GM12878 (cell line): Measurements from ENCODE around the gene COL9A2. TPM values are rescaled to one million over a fixed set of nuclear protein-coding genes. Genes with fewer than 3 reads are reported as not detected.
A peak's percentile ranks its signal among the peaks of the same experiment; 100 is the strongest.

Experiments used
- ATAC-seq: fragments of 200-7000 bp; cut with Tn5 transposase; 3 replicates; pipeline ENCODE4 v1.9.1; 2020; ENCODE audit warnings: mild to moderate bottlenecking, moderate library complexity
- BruUV-seq: library from RNA; stranded (reverse); fragments of 400-500 nt; replicated peaks from 2 replicates; lab custom pipeline; 2021; lab: Mats Ljungman, UMichigan
- CTCF ChIA-PET: fragments of 300-600 bp; sonication (Branson Sonifier 250); formaldehyde crosslinking; extraction: SDS; loops from one replicate; lab custom pipeline; 2021; ENCODE audit warnings: inconsistent platforms; lab: Yijun Ruan, JAX
- POLR2A ChIA-PET: fragments of 350-600 bp; formaldehyde crosslinking; extraction: SDS; loops from one replicate; lab custom pipeline; 2021; ENCODE audit warnings: inconsistent platforms; lab: Charles Lee
- RAD21 ChIA-PET: fragments of 300-600 bp; sonication (Branson Sonifier 250); formaldehyde crosslinking; loops from one replicate; lab custom pipeline; 2023; ENCODE audit warnings: antibody characterized with exemption; ENCODE audit not compliant: unreplicated experiment; lab: Charles Lee
- SMC1A ChIA-PET: fragments of 300-600 bp; sonication (Branson Sonifier 250); formaldehyde crosslinking; loops from one replicate; lab custom pipeline; 2023; ENCODE audit not compliant: unreplicated experiment, uncharacterized antibody; lab: Charles Lee
- DNase-seq: peaks from one replicate; pipeline ENCODE4 v3.0.0-alpha.2; 2011; ENCODE audit warnings: low read depth, low spot score
- FAIRE-seq: peaks from 3 replicates; lab custom pipeline; 2011; peaks lifted over from hg19 to GRCh38; lab: Jason Lieb, UNC
- H2AFZ ChIP-seq: 2 replicates; pipeline ENCODE4 v1.6.0; 2011; ENCODE audit warnings: low read depth, low read length, control low read depth; ENCODE audit not compliant: control insufficient read depth
- H3K27ac ChIP-seq: 2 replicates; pipeline ENCODE4 v1.5.1; 2011; ENCODE audit warnings: control low read depth; ENCODE audit not compliant: control insufficient read depth, insufficient read depth
- H3K27me3 ChIP-seq, 2 experiments: replicated peaks in 1 of 2; 2 replicates each; pipeline versions ENCODE4 v1.6.0 to v1.6.1; 2011; ENCODE audit warnings: low read length in 1 of 2; ENCODE audit not compliant: control insufficient read depth in 2 of 2, insufficient read depth in 2 of 2
- H3K36me3 ChIP-seq, 2 experiments: 2 replicates each; pipeline ENCODE4 v1.5.1; 2011; ENCODE audit warnings: low read length in 1 of 2; ENCODE audit not compliant: control insufficient read depth in 2 of 2, insufficient read depth in 2 of 2
- H3K4me1 ChIP-seq: 2 replicates; pipeline ENCODE4 v1.6.1; 2011; ENCODE audit warnings: mild to moderate bottlenecking, low read length, moderate library complexity, mixed read lengths; ENCODE audit not compliant: control insufficient read depth, insufficient read depth
- H3K4me2 ChIP-seq: 2 replicates; pipeline ENCODE4 v1.6.0; 2011; ENCODE audit warnings: control low read depth; ENCODE audit not compliant: control insufficient read depth, insufficient read depth
- H3K4me3 ChIP-seq: fragments of 200-600 bp; sonication (generic); 2 replicates; pipeline ENCODE4 v1.5.1; 2016
- H3K79me2 ChIP-seq: 2 replicates; pipeline ENCODE4 v1.6.0; 2011; ENCODE audit warnings: low read length; ENCODE audit not compliant: control insufficient read depth, insufficient read depth
- H3K9ac ChIP-seq: 2 replicates; pipeline ENCODE4 v1.8.0; 2011; ENCODE audit warnings: low read length, control low read depth, mixed read lengths; ENCODE audit not compliant: control insufficient read depth, insufficient read depth
- H3K9me3 ChIP-seq: replicated peaks from 3 replicates; pipeline ENCODE4 v1.5.1; 2011; ENCODE audit warnings: mild to moderate bottlenecking, low read length; ENCODE audit not compliant: control insufficient read depth, insufficient read depth
- H4K20me1 ChIP-seq: 2 replicates; pipeline ENCODE4 v1.6.0; 2011; ENCODE audit not compliant: control insufficient read depth, insufficient read depth
- ATF7 ChIP-seq: fragments of 450-650 bp; IDR thresholded peaks from 2 replicates; pipeline ENCODE4 v1.6.1; 2016; ENCODE audit warnings: low read depth, mild to moderate bottlenecking
- ESRRA ChIP-seq: IDR thresholded peaks from 2 replicates; pipeline ENCODE4 v1.6.1; 2012; ENCODE audit warnings: mild to moderate bottlenecking, low read length, improper control_type of control experiment
- MTA3 ChIP-seq: IDR thresholded peaks from 2 replicates; pipeline ENCODE4 v1.6.1; 2012; ENCODE audit warnings: low read length, inconsistent platforms, borderline replicate concordance
- NR2C2 ChIP-seq: IDR thresholded peaks from 2 replicates; pipeline ENCODE4 v1.6.1; 2011; ENCODE audit warnings: borderline replicate concordance, low read depth; ENCODE audit not compliant: control insufficient read depth, insufficient read length
- RFX5 ChIP-seq: IDR thresholded peaks from 2 replicates; pipeline ENCODE4 v1.6.1; 2011; ENCODE audit warnings: low read depth, low read length, improper control_type of control experiment
- SMAD1 ChIP-seq: fragments of 450-650 bp; IDR thresholded peaks from 2 replicates; pipeline ENCODE4 v1.6.1; 2018; ENCODE audit warnings: mild to moderate bottlenecking, low read depth; ENCODE audit not compliant: partially characterized antibody
- SUPT20H ChIP-seq: IDR thresholded peaks from 2 replicates; pipeline ENCODE4 v1.6.1; 2011; ENCODE audit warnings: low read depth, mild to moderate bottlenecking, low read length, moderate library complexity, borderline replicate concordance; ENCODE audit not compliant: control insufficient read depth
- TCF3 ChIP-seq: IDR thresholded peaks from 2 replicates; pipeline ENCODE4 v1.6.1; 2012; ENCODE audit warnings: low read depth, mild to moderate bottlenecking, low read length, borderline replicate concordance; ENCODE audit not compliant: insufficient read depth
- WRNIP1 ChIP-seq: IDR thresholded peaks from 2 replicates; pipeline ENCODE4 v1.6.1; 2011; ENCODE audit warnings: low read depth, low read length, improper control_type of control experiment, borderline replicate concordance
- ZNF207 ChIP-seq: fragments of 450-650 bp; IDR thresholded peaks from 2 replicates; pipeline ENCODE4 v1.6.1; 2014; ENCODE audit warnings: antibody characterized with exemption, mild to moderate bottlenecking, borderline replicate concordance
- WGBS: methylation state at CpG from one replicate; pipeline ENCODE4 v1.1.6; 2016; ENCODE audit warnings: low lambda C conversion rate; ENCODE audit not compliant: insufficient replicate concordance, insufficient coverage; ENCODE audit errors: missing lambda C conversion rate; 5-methylcytosine and 5-hydroxymethylcytosine counted together
- in situ Hi-C: fragments of 300-500 bp; cut with MboI; formaldehyde crosslinking; loops from 9 replicates; pipeline ENCODE4 v1.14.3; 2018; ENCODE audit warnings: mixed read lengths
- intact Hi-C: fragments of 100-400 bp; cut with micrococcal nuclease; formaldehyde crosslinking; loops from one replicate; pipeline ENCODE4 v1.14.2; 2022; ENCODE audit not compliant: unreplicated experiment
- polyA plus RNA-seq, 11 experiments: library from polyadenylated mRNA; depleted of rRNA in 4 of 11; unstranded in 6 of 11; stranded (reverse) in 5 of 11; fragments of >200 nt; fragmentation: Nextera tagmentation in 4 of 11; fragmentation: Illumina TruSeq in 1 of 11; extraction: Ambion mirVana in 4 of 11; extraction: Trizol in 1 of 11; gene quantifications; 1 replicate in 1 of 11; 2 replicates in 10 of 11; pipeline versions ENCODE4 v1.2.1 to v1.2.3, GENCODE V29; 2011 to 2016; ENCODE audit warnings: inconsistent platforms in 2 of 11, missing spikeins in 2 of 11, low read depth in 1 of 11
- total RNA-seq, 4 experiments: library from RNA; depleted of rRNA in 3 of 4; stranded (reverse); fragments of >200 nt in 3 of 4; fragmentation: Illumina TruSeq in 1 of 4; extraction: Trizol in 1 of 4; gene quantifications; 2 replicates each; pipeline versions ENCODE4 v1.2.1 to v1.2.3, GENCODE V29; 2013 to 2021
- TF ChIP-seq, protein P1 (sequence below): fragments of 450-650 bp; IDR thresholded peaks from 2 replicates; pipeline ENCODE4 v1.6.1; 2017; ENCODE audit warnings: mild to moderate bottlenecking, moderate library complexity
- TF ChIP-seq, protein P2 (sequence below): fragments of 450-650 bp; IDR thresholded peaks from 2 replicates; pipeline ENCODE4 v1.6.1; 2016; ENCODE audit warnings: mild to moderate bottlenecking
- TF ChIP-seq, protein P3 (sequence below): IDR thresholded peaks from 2 replicates; pipeline ENCODE4 v1.6.1; 2011; ENCODE audit warnings: borderline replicate concordance, low read depth, mild to moderate bottlenecking, moderate library complexity, low read length; ENCODE audit not compliant: insufficient read depth, poor library complexity, severe bottlenecking

Gene COL9A2
- total and polyA plus RNA-seq, 10 of the 15 experiments (the other 5 are each of a cell fraction or from before 2014, with no cell fraction given) = 3.1 to 63.3 (median 22.4) TPM

DNA sequence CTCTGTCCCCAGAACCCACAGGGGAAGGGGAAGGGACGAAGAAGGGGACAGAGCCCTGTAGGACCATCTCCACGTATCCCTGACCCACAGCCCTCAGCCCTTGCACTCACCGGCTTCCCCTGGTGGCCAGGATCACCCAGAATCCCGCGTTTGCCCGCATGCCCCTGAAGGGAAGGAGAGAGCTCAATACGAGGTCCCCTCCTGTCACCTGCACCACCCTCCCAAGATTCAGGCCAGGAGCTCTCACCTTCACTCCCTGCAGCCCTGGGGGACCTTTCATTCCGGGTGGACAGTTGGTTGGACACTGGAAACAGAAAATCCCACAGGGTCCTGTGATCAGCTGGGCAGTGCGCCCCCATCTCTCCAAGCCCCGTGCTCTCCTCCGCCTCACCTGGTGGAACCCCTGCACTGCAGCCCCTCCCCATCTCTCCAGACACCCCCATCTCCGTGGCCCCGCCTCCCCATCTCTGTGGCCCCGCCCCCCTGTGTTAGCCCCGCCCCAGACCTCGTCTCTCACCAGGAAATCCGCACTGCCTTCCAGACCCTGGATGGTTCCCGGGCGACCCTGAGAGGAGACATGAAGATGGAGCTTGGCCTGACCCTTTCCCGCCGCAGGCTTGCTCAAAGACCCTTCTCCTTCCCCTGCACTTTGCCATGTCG, 6.0 kb downstream of the COL9A2 start (continued):
- TF ChIP-seq, protein P1, sequence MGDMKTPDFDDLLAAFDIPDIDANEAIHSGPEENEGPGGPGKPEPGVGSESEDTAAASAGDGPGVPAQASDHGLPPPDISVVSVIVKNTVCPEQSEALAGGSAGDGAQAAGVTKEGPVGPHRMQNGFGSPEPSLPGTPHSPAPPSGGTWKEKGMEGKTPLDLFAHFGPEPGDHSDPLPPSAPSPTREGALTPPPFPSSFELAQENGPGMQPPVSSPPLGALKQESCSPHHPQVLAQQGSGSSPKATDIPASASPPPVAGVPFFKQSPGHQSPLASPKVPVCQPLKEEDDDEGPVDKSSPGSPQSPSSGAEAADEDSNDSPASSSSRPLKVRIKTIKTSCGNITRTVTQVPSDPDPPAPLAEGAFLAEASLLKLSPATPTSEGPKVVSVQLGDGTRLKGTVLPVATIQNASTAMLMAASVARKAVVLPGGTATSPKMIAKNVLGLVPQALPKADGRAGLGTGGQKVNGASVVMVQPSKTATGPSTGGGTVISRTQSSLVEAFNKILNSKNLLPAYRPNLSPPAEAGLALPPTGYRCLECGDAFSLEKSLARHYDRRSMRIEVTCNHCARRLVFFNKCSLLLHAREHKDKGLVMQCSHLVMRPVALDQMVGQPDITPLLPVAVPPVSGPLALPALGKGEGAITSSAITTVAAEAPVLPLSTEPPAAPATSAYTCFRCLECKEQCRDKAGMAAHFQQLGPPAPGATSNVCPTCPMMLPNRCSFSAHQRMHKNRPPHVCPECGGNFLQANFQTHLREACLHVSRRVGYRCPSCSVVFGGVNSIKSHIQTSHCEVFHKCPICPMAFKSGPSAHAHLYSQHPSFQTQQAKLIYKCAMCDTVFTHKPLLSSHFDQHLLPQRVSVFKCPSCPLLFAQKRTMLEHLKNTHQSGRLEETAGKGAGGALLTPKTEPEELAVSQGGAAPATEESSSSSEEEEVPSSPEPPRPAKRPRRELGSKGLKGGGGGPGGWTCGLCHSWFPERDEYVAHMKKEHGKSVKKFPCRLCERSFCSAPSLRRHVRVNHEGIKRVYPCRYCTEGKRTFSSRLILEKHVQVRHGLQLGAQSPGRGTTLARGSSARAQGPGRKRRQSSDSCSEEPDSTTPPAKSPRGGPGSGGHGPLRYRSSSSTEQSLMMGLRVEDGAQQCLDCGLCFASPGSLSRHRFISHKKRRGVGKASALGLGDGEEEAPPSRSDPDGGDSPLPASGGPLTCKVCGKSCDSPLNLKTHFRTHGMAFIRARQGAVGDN = no peak
- TF ChIP-seq RFX5 (no peak), SMAD1 (no peak)

DNA sequence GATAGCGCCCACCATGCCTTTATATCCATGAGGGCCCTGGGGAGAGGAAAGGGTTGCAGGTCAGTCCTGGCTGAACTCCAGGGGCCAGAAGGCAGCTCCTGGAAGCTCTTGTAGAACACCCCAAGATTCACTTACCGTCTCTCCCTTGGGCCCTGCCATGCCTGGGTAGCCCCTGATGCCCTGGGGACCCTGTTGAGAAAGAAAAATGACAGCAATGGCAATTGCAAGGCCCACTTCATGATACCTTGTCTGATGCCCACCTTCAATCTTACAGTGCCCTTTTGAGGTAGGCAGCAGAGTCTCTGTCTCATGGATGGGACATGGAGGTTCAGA, 7.0 kb downstream of the COL9A2 start:
- in situ Hi-C loops (no loop called here), intact Hi-C loops (no loop called here)
- Histone ChIP-seq H3K4me3 (no peak overlapping the region), H4K20me1 (no peaks in the 10 kb centered on the region), H3K9me3 (no peaks in the 10 kb centered on the region), H3K27ac (no peak overlapping the region), H3K9ac (no peak overlapping the region), H3K79me2 (peaks cover 5% of the 10 kb centered on the region), H3K4me1 (peaks cover 33% of the 10 kb centered on the region), H3K36me3 (no peaks in the 10 kb centered on the region; a peak in 2 of 4 replicates), H3K4me2 (0 out of 2 replicates have a peak overlapping the region, but pooled peaks have one; percentile 8), H2AFZ (no peak overlapping the region), H3K27me3 (no peaks in the 10 kb centered on the region)
- ATAC-seq (no peak), DNase-seq (no peak), FAIRE-seq (no peak)
- BruUV-seq = no TSS peak
- SMC1A ChIA-PET = interaction anchor here (2.3 kb wide), 1 partner anchor 153 kb away, joined by 7 read pairs; no protein-coding TSS in a partner anchor
- POLR2A ChIA-PET = no interaction called here
- CTCF ChIA-PET = interaction anchor here (0.9 to 2.5 kb wide), 3 partner anchors 29 to 166 kb away, joined by 3 to 15 read pairs (median 5); no protein-coding TSS in a partner anchor
- TF ChIP-seq SUPT20H (no peak), TCF3 (no peak), ZNF207 (no peak), NR2C2 (no peak), ATF7 (no peak), WRNIP1 (no peak), MTA3 (no peak), ESRRA (no peak)
- TF ChIP-seq, protein P2, sequence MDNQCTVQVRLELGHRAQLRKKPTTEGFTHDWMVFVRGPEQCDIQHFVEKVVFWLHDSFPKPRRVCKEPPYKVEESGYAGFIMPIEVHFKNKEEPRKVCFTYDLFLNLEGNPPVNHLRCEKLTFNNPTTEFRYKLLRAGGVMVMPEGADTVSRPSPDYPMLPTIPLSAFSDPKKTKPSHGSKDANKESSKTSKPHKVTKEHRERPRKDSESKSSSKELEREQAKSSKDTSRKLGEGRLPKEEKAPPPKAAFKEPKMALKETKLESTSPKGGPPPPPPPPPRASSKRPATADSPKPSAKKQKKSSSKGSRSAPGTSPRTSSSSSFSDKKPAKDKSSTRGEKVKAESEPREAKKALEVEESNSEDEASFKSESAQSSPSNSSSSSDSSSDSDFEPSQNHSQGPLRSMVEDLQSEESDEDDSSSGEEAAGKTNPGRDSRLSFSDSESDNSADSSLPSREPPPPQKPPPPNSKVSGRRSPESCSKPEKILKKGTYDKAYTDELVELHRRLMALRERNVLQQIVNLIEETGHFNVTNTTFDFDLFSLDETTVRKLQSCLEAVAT = no peak
- TF ChIP-seq, protein P3, sequence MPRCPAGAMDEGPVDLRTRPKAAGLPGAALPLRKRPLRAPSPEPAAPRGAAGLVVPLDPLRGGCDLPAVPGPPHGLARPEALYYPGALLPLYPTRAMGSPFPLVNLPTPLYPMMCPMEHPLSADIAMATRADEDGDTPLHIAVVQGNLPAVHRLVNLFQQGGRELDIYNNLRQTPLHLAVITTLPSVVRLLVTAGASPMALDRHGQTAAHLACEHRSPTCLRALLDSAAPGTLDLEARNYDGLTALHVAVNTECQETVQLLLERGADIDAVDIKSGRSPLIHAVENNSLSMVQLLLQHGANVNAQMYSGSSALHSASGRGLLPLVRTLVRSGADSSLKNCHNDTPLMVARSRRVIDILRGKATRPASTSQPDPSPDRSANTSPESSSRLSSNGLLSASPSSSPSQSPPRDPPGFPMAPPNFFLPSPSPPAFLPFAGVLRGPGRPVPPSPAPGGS = no peak
- RAD21 ChIA-PET = interaction anchor here (0.8 kb wide), 1 partner anchor 157 kb away, joined by 3 read pairs; no protein-coding TSS in a partner anchor
- WGBS = 94% methylated on average over 2 of the region's 2 CpGs
